Neutrophil (primary cell): ENCODE results near the gene MEIOB.

ENCODE experiments used
- H3K27ac ChIP-seq: fragments of 200-600 bp; sonication (generic); 2 replicates; pipeline ENCODE4 v1.5.1; 2016; ENCODE audit warnings: mild to moderate bottlenecking, moderate library complexity
- H3K27me3 ChIP-seq: fragments of 200-600 bp; sonication (generic); 2 replicates; pipeline ENCODE4 v1.6.0; 2016; ENCODE audit warnings: mild to moderate bottlenecking
- H3K36me3 ChIP-seq: fragments of 200-600 bp; sonication (generic); 2 replicates; pipeline ENCODE4 v1.5.1; 2017
- H3K4me1 ChIP-seq, 2 experiments: fragments of 200-600 bp in 1 of 2; sonication (generic) in 1 of 2; 1 replicate in 1 of 2; 2 replicates in 1 of 2; pipeline versions ENCODE4 v1.5.1 to v1.6.1; 2013 to 2016; ENCODE audit warnings: low read depth in 1 of 2, low read length in 1 of 2, mild to moderate bottlenecking in 1 of 2, moderate library complexity in 1 of 2; ENCODE audit not compliant: control insufficient read depth in 1 of 2, insufficient read depth in 1 of 2
- H3K4me3 ChIP-seq, 2 experiments: fragments of 200-600 bp in 1 of 2; sonication (generic) in 1 of 2; 1 replicate in 1 of 2; 2 replicates in 1 of 2; pipeline ENCODE4 v1.5.1; 2013 to 2016; ENCODE audit warnings: low read depth in 1 of 2, low read length in 1 of 2, mild to moderate bottlenecking in 1 of 2, moderate library complexity in 1 of 2
- H3K9me3 ChIP-seq: fragments of 200-600 bp; sonication (generic); 2 replicates; pipeline ENCODE4 v1.5.1; 2016
- CTCF ChIP-seq: fragments of 200-600 bp; sonication (generic); IDR thresholded peaks from 2 replicates; pipeline ENCODE4 v1.5.1; 2016; ENCODE audit warnings: antibody characterized with exemption

Gene MEIOB

GRCh38 chr16:1839554-1839953 is 32.4 kb downstream of the MEIOB start:
- Histone ChIP-seq H3K4me1 (no peaks in the 10 kb centered on the region), H3K36me3 (no peaks in the 10 kb centered on the region), H3K27ac (no peak overlapping the region), H3K27me3 (peaks cover 3% of the 10 kb centered on the region), H3K4me3 (no peak overlapping the region), H3K9me3 (no peaks in the 10 kb centered on the region)
- no peak for TF ChIP-seq CTCF

GRCh38 chr16:1834096-1834495 is 37.9 kb downstream of the MEIOB start:
- Histone ChIP-seq H3K27ac (no peak overlapping the region), H3K27me3 (no peaks in the 10 kb centered on the region), H3K4me3 (no peak overlapping the region), H3K9me3 (no peaks in the 10 kb centered on the region), H3K36me3 (no peaks in the 10 kb centered on the region), H3K4me1 (no peaks in the 10 kb centered on the region)
- no peak for TF ChIP-seq CTCF

- no peak for TF ChIP-seq CTCF
- peaks cover 0 to under 1% of the 10 kb centered on the region in 2 experiments for H3K4me1 ChIP-seq
- no peaks in the 10 kb centered on the region for H3K36me3 ChIP-seq
- H3K27ac ChIP-seq, result no peak overlapping the region
- no peak overlapping the region for H3K4me3 ChIP-seq
- no peaks in the 10 kb centered on the region for H3K9me3 ChIP-seq
- no peaks in the 10 kb centered on the region for H3K27me3 ChIP-seq
Observed at GRCh38 chr16:1832838-1833454, 39.0 kb downstream of the MEIOB start.

- no peaks in the 10 kb centered on the region for H3K36me3 ChIP-seq
- H3K9me3 ChIP-seq, result no peaks in the 10 kb centered on the region
- H3K4me3 ChIP-seq, result no peak overlapping the region
- H3K4me1 ChIP-seq, result peaks cover 8% of the 10 kb centered on the region in 2 experiments
- TF ChIP-seq CTCF, result no peak
- no peak overlapping the region for H3K27ac ChIP-seq
- H3K27me3 ChIP-seq, result no peaks in the 10 kb centered on the region
Observed at GRCh38 chr16:1831186-1832075, 40.5 kb downstream of the MEIOB start.

GRCh38 chr16:1830213-1830612 is 41.8 kb downstream of the MEIOB start:
- peaks cover 15 to 17% of the 10 kb centered on the region in 2 experiments for H3K4me1 ChIP-seq
- TF ChIP-seq CTCF, result no peak
- no peaks in the 10 kb centered on the region for H3K9me3 ChIP-seq
- no peaks in the 10 kb centered on the region for H3K27me3 ChIP-seq
- no peaks in the 10 kb centered on the region for H3K36me3 ChIP-seq
- H3K27ac ChIP-seq, result no peak overlapping the region
- H3K4me3 ChIP-seq, result no peak overlapping the region
